CD4-positive, alpha-beta T cell treated with Interferon gamma for 1 hour (primary cell): ENCODE results near the gene CANX.
"Not testable (repeated sequence)": the region's sequence is repeated elsewhere in the genome, so short reads cannot be mapped to it uniquely, and the experiment has no call there.

Experiments
- DNase-seq: peaks from one replicate; pipeline ENCODE4 v3.0.0-alpha.2; 2020

CANX gene, protein sequence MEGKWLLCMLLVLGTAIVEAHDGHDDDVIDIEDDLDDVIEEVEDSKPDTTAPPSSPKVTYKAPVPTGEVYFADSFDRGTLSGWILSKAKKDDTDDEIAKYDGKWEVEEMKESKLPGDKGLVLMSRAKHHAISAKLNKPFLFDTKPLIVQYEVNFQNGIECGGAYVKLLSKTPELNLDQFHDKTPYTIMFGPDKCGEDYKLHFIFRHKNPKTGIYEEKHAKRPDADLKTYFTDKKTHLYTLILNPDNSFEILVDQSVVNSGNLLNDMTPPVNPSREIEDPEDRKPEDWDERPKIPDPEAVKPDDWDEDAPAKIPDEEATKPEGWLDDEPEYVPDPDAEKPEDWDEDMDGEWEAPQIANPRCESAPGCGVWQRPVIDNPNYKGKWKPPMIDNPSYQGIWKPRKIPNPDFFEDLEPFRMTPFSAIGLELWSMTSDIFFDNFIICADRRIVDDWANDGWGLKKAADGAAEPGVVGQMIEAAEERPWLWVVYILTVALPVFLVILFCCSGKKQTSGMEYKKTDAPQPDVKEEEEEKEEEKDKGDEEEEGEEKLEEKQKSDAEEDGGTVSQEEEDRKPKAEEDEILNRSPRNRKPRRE

DNA sequence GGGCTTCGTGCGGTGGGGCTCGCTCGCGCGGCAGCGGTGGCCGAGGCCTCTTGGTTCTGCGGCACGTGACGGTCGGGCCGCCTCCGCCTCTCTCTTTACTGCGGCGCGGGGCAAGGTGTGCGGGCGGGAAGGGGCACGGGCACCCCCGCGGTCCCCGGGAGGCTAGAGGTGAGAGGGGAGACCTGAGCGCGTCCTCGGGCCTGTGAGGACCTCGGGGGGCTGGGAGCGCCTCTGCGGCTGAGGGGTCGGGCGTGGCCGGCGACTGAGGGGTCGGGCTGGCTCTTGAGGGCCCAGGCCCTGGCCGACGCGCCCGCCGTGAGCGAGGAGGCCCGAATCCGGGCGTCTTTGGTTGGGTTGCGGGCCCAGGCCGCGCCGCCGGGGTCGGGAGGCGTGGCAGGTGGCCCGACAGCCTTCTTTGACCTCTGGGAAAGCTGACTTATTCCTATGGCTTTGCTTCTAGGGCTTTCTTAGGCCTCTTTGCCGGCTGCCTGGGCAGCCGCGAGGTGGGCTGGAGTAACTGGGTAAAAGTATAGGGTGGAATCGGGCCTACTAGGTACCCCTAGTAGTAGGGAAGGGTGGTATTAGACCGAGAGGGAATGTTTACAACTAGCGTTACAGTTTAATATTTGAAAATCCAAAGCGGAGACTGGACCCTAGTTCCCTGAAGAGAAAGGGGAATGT lies at the start of gene CANX:
Gene CANX (plus strand): TSS at position 33 of the 681 bp plus-strand sequence. CDS start 6,715 bp downstream, outside the sequence.
- DNase-seq = no peak

DNA sequence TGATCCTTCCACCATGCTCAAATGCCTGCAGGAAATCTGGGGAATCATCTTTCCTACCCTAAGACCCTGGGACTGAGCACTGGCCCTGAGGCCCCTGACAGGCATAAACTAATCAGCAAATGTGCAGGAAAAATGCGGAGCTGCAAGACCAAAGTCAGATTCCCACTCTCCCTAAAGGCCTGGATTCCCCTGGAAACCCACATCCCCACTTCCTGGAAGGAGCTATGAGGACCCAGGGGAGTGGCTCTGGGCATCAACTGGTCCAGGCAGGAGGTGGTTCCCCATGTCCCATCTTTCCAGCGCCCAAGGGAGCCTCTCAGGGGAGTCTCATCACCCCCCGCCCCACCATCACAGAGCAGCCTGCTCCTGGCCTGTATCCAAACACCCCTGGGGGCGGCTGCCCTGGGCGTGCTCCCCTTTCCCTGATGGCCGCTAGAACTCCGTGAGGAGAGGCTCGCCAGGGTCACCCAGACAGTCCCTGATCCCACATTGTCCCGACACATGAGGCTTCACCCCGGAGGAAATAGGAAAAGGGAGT lies 49.5 kb upstream of the CANX start:
- DNase-seq = not testable (repeated sequence)

DNA sequence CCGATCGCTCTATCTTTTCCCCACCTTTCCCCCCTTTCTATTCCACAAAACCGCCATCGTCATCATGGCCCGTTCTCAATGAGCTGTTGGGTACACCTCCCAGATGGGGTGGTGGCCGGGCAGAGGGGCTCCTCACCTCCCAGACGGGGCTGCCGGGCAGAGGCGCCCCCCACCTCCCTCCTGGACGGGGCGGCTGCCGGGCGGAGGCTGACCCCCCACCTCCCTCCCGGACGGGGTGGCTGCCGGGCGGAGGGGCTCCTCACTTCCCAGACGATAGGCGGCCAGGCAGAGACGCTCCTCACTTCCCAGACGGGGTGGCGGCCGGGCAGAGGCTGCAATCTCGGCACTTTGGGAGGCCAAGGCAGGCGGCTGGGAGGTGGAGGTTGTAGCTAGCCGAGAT lies 48.5 kb upstream of the CANX start:
- DNase-seq = not testable (repeated sequence)

DNA sequence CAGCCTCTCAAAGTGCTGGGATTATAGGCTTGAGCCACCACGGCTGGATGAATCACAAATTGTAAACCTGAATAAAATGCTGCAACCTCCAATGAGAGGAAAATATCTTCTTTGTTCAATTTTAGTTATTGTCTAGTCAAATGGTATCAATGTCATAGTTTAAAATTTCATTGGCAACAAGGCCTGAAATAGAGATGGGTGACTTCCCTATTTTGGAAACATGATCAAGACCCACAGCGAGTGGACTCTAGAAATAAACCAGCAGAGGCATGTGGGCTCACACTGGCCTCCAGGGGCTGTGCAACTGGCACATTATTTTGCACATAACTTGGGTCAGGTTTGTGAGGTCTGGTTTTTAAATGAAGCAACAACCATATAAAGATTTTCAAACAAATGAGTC lies 45.6 kb upstream of the CANX start:
- DNase-seq = not testable (repeated sequence)

DNA sequence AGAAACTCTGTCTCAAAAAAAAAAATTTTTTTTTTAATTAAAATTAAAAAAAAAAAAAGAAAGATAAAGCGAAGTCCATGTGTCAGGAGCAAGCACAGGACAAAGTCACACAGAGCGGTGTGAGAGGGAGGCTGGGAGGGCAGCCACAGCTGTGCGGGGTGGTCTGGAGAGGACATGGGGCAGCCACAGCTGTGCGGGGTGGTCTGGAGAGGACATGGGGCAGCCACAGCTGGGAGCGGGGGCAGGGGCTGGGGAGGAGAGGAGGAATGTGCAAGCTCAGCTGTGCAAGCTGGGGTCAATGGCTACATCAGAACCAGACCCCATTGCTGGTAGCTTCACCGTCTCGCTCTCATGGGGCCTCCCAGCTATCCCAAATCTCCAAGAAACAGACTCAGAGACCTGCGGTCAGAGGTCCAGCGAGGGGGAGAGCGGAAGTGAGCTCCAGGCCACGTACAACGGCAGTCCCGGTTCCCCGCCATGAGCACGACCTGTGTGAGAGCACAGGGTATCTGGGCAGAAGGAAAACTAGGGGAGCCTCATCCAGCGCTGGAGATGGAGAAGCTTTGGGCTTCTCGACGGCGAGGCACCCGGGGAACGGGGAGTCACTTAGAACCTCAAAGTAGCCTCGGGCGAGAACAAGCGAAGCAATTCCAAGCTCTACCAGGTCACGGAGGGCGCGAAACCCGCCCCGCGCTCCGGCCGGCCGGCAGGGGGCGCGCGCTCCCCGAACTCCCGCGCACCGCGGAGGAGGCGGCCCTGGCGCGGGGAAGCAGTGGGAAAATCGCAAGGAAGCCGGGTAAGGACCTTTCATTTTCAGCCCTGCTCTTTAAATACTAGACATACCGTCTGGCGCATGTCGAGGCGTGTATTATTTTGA lies 41.2 kb upstream of the CANX start:
- not testable (repeated sequence) for DNase-seq

DNA sequence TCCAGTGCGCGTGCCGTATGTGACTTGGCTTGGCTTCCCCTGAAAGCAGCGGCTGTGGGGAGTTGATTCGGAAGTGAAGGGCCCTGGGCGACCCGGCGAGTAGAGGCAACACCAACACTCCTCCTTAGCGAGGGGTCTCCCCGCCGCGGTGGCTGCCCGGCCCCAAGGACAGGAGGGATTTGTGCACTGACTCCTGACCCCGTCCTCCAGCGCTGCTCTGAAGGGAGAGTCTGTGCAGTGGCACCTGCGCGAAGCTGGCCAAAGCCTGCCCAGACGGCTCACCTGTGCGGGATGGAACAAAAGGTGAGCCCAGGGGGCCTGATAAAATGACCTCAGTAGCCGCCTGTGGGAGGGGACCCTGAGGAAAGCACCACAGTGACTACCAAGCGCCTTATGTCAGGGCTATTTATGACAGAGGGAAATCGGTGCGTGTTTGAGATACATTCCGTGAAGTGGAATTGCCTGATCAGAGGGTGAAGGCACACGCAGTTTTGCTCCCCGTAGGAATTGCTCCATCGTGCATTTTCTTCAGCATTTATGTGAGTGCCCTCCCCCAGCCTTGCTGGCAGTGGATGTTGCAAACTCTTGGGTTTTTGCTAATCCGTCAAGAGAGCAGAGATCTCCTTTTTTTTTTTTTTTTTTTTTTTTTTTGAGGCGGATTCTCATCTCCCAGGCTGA lies 40.4 kb upstream of the CANX start:
- DNase-seq = not testable (repeated sequence)

DNA sequence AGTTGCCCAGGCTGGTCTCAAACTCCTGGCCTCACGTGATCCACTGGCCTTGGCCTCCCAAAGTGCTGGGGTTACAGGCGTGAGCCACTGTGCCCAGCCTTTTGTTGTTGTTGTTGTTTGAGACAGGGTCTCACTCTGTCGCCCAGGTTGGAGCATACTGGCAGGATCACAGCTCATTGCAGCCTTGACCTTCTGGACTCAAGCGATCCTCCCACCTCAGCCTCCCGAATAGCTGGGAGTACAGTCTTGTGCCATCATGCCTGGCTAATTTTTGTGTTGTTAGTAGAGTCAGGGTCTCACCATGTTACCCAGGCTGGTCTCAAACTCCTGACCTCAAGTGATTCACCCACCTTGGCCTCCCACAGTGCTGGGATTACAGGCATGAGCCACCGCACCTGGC lies 37.1 kb upstream of the CANX start:
- not testable (repeated sequence) for DNase-seq

DNA sequence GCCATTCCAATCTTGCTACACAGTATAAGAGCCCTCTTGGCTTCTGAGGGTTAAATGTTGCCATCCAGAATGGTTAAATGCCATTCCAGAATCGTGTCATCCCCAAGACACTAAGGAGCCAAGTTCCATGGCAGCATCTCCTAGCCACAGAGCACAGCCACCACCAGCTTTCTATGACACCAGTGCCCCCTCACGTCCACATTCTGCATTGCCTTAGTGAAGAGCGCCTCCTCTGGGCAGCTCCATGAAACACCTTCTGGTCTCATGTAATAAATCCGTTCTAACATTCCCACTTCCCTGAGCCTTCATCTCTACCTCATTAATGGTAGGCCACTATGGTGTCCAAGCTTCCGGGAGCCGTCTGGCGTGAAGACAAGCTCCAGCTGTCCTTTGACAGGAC lies 30.4 kb upstream of the CANX start:
- DNase-seq = peak; percentile 44

DNA sequence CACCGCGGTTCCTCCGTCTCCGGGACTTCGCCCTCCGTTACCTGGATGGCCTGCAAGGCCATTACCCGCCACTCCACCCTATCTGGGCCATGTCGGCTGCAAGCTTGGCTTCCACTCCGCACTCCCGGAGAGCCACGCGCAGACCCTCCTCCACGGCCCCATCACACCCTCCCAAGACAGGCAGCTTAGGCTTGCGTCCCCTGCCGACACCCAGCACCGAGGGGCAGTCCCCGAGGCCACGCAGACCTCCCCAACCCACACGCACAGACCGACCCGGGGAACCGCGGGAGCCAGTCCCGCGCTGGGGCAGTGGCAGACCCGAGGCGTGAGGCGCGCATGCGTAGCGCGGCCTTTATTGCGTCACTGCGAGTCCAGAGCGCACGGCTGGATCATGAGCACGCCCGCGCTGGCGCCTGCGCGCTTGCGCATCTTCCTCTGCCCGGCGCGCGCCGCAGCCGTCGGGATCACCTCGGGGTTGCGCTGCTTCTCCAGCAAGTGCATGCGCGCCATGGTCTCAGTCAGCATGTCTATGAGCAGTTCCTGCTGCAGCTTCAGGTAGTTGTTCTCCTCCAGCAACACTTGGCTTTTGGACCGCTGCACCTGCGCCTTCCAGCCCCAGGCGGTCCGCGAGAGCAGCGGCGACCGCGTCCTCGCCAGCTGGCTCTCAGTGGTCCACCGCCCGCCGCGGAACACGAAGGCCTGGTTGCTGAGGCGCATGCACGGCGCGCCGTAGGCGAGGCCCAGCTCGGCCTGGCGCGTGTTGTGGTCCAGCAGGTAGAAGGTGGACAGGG lies 20.3 kb upstream of the CANX start:
- DNase-seq = peak; percentile 94

DNA sequence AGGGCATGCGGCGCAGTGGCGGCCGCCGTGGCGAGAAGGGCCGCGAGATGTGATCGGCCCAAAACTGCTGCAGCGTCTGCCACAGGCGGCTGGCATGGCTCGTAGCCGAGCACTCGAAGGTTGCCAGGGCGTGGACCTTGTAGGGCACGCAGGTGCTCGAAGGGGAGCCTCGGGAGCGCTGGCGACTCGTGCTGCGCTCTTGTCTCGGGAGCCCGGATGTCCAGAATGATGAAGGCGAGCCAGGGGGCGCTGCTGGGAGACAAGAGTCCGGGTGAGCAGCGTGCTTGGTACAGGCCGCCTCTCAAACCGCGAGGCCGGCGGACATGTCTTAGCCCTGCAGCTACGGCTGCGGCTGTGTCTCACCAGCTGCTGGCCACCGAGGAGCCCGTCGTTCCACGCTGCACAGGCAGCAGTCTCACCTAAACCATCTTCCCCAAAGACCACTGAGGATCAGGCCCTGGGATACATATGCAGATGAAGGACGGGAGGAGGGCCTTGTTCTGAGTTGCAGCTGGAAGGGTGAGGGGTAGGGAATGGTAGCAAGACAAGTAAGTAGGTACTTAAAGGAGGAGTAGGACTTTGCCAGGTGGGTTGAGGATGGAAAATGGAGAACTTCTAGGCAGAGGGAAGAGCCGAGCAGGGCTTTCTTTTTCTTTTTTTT lies 19.6 kb upstream of the CANX start:
- peak; percentile 74 for DNase-seq

DNA sequence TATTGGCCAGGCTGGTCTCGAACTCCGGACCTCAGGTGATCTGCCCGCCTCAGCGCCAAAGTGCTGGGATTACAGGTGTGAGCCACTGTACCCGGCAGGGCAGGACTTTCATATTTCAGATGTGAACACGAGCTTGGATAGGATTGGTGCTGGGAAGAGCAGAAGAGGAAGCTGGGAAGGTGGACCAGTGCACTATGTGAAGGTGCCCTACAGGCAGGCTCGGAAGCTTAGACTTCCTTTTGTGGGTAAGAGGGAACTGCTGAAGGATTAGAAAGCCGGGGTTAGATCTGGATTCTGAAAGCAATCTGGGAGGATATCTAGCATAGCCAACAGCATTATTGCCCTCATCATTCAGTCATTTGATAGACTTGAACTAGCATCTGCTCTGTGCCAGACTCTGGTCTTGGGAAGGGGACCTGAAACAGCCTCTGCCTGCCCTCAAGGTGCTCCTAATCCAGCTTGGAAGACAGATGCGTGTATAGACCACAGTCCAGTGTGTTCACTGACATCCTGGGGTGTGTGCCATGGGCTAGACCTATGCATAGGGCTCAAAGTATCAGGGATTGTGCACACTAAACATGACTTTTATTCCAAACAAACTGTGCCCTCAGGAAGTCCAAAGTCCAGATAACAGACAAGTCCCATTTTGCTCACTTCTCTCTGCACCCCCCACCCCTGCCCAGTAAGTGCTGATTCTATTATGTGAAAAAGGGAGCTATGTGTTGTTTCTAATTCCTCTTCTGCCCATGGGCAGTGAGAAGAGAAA lies 18.6 kb upstream of the CANX start:
- DNase-seq = no peak

DNA sequence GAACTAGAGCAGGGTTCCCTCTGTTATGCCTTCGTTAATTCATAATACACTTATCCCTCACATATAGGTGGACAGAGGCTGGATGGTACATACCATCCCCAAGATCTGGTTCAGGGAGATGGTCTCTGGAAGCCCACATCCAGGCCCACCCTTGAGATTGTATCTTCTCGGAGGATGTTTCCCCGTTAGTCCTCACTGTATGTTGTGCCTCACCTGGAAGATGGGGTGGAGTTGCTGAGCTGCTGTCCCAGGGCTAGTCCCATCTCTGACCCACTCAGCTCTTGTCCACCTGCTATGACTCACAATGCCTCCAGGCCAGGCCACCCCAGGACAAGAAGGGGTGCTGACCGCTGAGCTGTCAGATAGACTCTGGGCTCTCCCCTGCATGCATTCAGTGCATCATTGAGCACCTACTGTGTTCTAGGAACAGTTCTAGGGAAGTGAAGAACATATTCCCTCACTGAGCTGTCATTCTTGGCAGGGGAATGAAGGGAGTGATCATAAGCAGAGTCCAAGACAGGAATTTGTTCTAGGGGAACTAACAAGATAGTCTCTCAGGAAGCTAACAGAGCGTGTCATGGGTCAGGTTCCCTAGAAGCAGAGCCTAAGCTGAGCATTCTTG lies 17.9 kb upstream of the CANX start, which contains the start of gene CBY3:
Gene CBY3 (minus strand): TSS at position 255 of the 622 bp plus-strand sequence. CDS start 116 bp downstream, at position 139.
- DNase-seq = no peak

DNA sequence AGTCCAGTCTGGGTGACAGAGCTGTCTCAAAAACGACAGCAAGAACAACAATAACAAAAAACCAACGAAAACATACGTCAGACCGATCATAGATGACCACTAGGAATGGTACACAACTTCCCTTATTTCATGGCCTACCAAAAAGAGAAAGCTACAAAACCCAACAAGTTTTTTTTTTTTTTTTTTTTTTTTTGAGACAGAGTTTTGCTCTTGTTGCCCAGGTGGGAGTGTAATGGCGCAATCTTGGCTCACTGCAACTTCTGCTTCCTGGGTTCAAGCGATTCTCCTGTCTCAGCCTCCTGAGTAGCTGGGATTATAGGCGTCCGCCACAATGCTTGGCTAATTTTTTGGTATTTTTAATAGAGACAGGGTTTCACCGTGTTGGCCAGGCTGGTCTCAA lies 9.6 kb upstream of the CANX start:
- DNase-seq = not testable (repeated sequence)

DNA sequence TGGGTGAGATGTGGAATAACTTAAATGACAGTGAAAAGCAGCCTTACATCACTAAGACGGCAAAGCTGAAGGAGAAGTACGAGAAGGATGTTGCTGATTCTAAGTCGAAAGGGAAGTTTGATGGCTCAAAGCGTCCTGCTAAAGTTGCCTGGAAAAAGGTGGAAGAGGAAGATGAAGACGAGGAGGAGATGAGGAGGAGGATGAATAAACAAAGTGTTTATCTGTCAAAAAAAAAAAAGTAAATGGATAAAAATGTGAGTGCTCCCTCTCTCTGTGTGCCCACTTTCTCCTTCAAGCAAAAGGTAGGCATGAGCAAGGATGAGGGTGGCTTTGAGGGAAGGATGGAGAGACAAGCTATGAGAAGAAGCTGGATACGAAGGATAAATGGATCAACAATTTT lies 4.2 kb upstream of the CANX start:
- DNase-seq = no peak

DNA sequence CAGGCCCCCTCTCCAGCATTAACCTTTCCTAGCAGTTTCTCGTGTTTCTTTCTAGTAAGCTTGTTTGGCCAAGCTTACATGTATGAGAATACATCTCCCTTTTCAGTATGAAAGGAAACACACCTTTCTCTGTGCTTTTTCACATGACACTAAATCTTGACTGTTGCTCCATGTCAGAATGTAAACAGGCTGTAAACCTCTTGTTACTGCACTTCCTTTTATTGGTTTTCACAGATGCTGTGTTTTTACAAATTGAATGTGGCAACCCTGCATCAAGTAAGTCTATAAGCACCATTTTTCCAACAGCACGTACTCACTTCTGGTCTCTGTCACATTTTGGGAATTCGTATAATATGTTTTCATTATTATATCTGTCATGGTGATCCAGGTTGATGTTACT lies 2.2 kb upstream of the CANX start:
- DNase-seq = no peak

DNA sequence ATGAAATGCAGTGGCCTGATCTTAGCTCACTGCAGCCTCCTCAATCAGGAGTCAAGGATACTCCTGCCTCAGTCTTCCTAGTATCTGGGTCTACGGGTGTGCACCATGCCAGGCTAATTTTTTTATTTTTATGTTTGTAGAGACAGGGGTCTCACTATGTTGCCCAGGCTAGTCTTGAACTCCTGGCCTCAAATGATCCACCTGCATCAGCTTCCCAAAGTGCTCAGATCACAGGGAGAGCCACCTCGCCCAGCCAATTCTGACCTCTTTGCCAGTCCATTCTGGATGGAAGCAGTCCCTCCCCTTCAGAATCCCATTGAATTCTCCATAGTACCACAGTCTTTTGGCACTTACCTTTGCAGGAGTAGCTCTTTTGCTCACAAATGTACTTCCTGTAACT lies 1.7 kb upstream of the CANX start:
- no peak for DNase-seq

DNA sequence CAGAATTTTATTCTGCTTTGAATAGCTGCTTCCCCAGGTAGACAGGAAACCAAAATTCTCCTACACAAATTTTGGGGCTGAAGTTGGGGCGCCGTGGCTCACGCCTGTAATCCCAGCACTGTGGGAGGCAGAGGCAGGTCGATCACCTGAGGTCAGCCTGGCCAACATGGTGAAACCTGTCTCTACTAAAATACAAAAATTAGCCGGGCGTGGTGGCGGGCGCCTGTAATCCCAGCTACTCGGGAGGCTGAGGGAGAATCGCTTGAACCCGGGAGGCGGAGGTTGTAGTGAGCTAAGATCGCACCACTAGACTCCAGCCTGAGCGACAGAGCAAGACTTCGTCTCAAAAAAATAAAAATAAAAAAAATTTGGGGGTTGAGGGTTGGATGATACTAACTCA lies 1.2 kb upstream of the CANX start:
- DNase-seq = not testable (repeated sequence)

DNA sequence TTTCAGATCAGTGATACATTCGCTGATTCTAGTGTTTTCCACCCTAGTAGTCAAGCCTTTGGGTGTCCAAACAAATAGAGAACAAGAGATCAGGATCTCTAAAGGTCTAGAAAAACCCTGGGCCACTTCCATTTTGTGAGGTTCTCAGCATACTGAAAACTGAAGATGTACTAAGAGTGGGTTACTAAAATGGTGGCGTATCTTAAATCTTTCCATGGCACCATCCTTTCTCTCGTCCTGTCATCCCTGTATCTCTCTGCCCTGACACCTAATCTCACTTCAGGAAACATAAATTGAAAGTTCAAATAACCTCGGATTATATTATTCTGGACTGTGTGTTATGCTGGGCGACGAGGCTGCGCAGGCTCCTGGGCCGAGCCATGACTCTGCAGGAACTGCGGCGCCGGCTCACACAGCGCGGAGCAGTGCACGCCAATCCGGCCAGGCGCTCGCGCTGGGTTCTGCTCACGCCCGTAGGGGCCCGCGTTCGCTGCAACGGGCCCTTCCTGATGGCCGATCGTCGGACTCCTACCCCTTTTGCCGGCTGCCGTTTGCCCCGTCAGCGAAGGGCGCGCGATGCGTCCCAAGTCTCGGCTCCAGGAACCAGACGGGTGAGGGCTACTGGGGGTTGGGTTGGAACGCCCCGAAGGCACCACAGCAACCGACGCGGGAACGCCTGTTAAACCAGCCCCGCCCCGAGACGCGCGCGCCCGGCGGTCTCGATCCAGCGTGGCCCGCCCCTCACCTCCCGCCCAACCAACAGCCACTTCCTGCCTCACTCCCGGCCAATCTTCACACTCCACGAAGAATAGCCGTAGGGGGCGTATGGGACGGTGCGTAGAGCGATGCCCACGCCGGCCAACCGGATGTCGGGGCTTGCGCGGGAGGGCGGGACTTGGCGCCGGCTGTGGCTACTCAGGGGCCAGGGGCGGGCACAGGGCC lies 503 bp upstream of the CANX start:
- DNase-seq = peak; percentile 99
